ENCODE results near the gene ASB18.

DNA sequence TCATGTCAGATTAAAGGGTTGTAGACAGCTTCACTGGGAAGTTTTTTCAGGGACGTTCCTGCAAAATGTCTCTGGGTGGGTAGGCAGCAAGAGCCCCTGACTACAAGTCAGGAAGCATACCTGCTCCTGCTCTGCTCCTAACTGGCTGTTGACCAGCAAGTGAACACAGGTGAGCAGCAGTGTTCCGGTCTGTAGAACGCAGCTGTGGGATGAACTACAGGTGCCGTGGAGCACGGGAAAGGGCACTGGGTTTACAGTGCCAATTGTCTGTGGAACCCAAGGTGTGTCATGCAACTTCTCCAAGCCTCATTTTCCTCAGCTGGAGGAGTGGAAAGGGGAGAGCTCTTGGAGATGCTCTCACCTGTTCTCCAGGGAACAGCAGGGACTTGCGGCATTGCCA, 6.6 kb downstream of the ASB18 start:
- TF ChIP-seq EZH2 (IDR thresholded peaks at IDR 0.05; ENCODE audit: borderline replicate concordance, low read depth, low read length, severe bottlenecking) = no peak
- TF ChIP-seq, protein P1, sequence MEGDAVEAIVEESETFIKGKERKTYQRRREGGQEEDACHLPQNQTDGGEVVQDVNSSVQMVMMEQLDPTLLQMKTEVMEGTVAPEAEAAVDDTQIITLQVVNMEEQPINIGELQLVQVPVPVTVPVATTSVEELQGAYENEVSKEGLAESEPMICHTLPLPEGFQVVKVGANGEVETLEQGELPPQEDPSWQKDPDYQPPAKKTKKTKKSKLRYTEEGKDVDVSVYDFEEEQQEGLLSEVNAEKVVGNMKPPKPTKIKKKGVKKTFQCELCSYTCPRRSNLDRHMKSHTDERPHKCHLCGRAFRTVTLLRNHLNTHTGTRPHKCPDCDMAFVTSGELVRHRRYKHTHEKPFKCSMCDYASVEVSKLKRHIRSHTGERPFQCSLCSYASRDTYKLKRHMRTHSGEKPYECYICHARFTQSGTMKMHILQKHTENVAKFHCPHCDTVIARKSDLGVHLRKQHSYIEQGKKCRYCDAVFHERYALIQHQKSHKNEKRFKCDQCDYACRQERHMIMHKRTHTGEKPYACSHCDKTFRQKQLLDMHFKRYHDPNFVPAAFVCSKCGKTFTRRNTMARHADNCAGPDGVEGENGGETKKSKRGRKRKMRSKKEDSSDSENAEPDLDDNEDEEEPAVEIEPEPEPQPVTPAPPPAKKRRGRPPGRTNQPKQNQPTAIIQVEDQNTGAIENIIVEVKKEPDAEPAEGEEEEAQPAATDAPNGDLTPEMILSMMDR (IDR thresholded peaks at IDR 0.05; ENCODE audit: extremely low read depth in 1 of 2, insufficient read depth in 1 of 2, low read depth in 1 of 2, low read length in 2 of 2) = no peak
- no peak for TF ChIP-seq POLR2AphosphoS5 (IDR thresholded peaks at IDR 0.05; ENCODE audit: insufficient read depth, low read depth, low read length)

Data from endothelial cell of umbilical vein (primary cell).